Activated CD4-positive, alpha-beta T cell treated with anti-CD3 and anti-CD28 coated beads, Interleukin-2, amount 50 U/mL, for 16 hours (primary cell): Measurements from ENCODE around the gene PRXL2C.
A peak's percentile ranks its signal among the peaks of the same experiment; 100 is the strongest.
"Not testable (repeated sequence)": the region's sequence is repeated elsewhere in the genome, so short reads cannot be mapped to it uniquely, and the experiment has no call there.

Experiments
- DNase-seq: peaks from one replicate; pipeline ENCODE4 v3.0.0-alpha.2; 2020

The PRXL2C gene

GRCh38 chr9:96649620-96650324 lies 5.3 kb downstream of the PRXL2C start:
- no peak for DNase-seq

- no peak for DNase-seq
Measured at GRCh38 chr9:96646081-96646991, 8.8 kb downstream of the PRXL2C start.

GRCh38 chr9:96644137-96644536 lies 11.0 kb downstream of the PRXL2C start:
- no peak for DNase-seq

- no peak for DNase-seq
Measured at GRCh38 chr9:96641514-96641913, 13.6 kb downstream of the PRXL2C start.

GRCh38 chr9:96638606-96639364 lies 16.3 kb downstream of the PRXL2C start:
- DNase-seq: no peak

- no peak for DNase-seq
Measured at GRCh38 chr9:96636368-96636767, 18.7 kb downstream of the PRXL2C start.

- DNase-seq: not testable (repeated sequence)
Measured at GRCh38 chr9:96633579-96633978, 21.5 kb downstream of the PRXL2C start.

GRCh38 chr9:96626912-96627311 lies 28.2 kb downstream of the PRXL2C start:
- DNase-seq: no peak

GRCh38 chr9:96621618-96622017 lies 33.5 kb downstream of the PRXL2C start:
- DNase-seq: no peak

GRCh38 chr9:96620832-96621269 lies 34.3 kb downstream of the PRXL2C start:
- DNase-seq: no peak

GRCh38 chr9:96620181-96620514 lies 35.0 kb downstream of the PRXL2C start:
- no peak for DNase-seq

- peak; percentile 82 for DNase-seq
Measured at GRCh38 chr9:96619491-96620180, 35.5 kb downstream of the PRXL2C start, which contains the start of gene CDC14B. CDC14B (minus strand) TSS chr9:96619843; CDS start chr9:96619378, 465 bp downstream.

- no peak for DNase-seq
Measured at GRCh38 chr9:96619124-96619465, 36.0 kb downstream of the PRXL2C start.

GRCh38 chr9:96618209-96619123 lies 36.7 kb downstream of the PRXL2C start:
- peak; percentile 6 for DNase-seq

GRCh38 chr9:96617439-96618185 lies 37.5 kb downstream of the PRXL2C start:
- no peak for DNase-seq

GRCh38 chr9:96616817-96617438 lies 38.2 kb downstream of the PRXL2C start:
- DNase-seq: no peak

- DNase-seq: no peak
Measured at GRCh38 chr9:96615411-96615810, 39.7 kb downstream of the PRXL2C start.

GRCh38 chr9:96614664-96615063 lies 40.5 kb downstream of the PRXL2C start:
- not testable (repeated sequence) for DNase-seq

- no peak for DNase-seq
Measured at GRCh38 chr9:96612966-96613589, 42.0 kb downstream of the PRXL2C start.
